Left hindlimb (tissue), 1 donor: ENCODE data around the gene HTR2C.
"Not testable (repeated sequence)": the region's sequence is repeated elsewhere in the genome, so short reads cannot be mapped to it uniquely, and the experiment has no call there.

ENCODE experiments used
- DNase-seq: peaks from one replicate; pipeline ENCODE4 v3.0.0-alpha.2; 2018

Gene HTR2C

GRCh38 chrX:114583646-114584374 is at the start of gene HTR2C:
Gene HTR2C, plus strand, starts transcription at chrX:114584086. Its CDS starts 142,851 bp downstream, at chrX:114726937.
- no peak for DNase-seq

DNA sequence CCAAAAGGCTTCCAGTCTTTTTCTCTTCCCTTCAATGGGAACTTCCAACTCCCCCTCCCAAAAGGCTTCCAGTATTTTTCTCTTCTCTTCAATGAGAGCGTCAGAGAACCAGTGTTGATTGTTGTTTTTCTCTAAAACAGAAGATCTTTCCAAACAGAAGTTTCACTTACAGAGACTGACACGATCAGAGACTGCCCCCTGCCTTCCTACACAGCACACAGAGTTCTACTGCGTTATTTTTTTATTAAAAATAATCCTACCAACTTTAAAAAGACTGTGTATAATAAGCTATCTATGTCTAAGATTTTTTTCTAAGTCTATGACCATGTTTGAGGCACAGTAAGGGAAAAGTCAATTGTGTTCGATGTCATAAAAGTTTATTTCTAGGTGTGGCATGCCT is 3.5 kb upstream of the HTR2C start:
- no peak for DNase-seq

DNA sequence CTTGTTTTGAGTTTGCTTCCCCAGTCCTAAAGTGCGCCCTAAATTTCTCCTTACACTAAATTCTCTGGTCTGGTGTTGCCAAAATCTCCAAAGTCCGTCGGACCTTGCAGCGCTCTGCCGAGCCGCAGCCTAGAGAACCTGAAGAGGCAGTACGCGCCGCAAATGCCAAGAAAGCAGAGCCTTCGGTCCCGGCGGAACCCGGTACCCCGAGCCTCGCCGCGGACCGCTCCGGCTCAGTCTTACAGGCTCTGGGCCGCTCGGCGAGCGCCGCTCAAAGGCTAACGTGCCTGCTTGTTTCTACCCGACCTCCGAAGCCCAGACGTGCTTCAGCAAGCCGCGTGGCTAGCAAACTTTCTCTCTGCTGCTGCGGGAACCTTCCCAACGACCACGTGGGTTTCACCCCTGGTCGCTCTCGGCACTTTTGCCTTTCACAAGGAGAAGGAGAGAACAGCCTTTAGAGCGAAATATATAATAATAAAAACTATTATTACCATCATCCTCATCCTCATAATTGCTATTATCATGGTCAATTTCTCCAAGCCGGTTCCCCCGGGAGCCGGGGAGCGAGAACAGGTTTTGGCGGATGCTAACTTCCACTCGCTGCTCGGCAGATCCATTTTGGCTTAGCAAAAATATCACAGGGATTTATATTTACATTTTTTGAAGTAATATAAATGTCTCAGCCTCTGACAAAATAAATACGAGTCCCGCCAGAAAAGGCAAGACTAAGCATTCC is 2.2 kb upstream of the HTR2C start:
- no peak for DNase-seq

DNA sequence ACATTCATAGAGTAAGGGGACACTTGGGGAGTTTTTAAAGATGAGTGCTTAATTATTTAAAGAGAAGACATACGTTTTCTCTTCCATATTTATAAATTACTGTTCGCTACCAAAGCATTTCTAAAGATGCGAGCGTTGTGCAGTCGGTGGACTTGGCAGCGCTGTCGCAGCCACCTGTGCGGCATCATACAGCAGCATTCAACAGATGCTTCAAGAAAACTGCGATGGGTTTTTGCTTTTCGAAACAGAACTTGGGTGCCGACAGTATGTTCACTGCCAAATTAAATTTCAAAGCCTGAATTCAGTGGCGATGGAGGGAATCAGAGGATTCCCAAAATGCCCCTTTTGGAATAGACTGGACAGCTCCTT is 1.6 kb upstream of the HTR2C start:
- DNase-seq: no peak

GRCh38 chrX:114582698-114583395 is 1.0 kb upstream of the HTR2C start:
- no peak for DNase-seq

DNA sequence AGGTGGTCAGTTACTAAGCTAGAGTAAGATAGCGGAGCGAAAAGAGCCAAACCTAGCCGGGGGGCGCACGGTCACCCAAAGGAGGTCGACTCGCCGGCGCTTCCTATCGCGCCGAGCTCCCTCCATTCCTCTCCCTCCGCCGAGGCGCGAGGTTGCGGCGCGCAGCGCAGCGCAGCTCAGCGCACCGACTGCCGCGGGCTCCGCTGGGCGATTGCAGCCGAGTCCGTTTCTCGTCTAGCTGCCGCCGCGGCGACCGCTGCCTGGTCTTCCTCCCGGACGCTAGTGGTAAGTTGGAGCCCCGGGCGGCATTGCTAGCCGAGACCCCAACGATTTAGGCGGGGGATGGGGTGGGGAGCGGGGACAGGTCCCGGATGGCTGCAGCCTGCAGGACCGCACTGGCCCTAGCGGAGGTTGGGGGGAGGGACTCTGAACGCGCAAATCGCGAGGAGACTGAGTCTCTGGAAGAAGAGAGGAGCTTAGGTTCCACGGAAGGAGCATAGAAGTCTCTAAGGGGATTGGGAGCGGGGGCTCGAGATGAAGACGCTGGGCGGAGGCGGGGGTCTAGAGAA is 573 bp downstream of the HTR2C start:
- DNase-seq: no peak

- no peak for DNase-seq
Measured at GRCh38 chrX:114584983-114585842, 1.3 kb downstream of the HTR2C start.

DNA sequence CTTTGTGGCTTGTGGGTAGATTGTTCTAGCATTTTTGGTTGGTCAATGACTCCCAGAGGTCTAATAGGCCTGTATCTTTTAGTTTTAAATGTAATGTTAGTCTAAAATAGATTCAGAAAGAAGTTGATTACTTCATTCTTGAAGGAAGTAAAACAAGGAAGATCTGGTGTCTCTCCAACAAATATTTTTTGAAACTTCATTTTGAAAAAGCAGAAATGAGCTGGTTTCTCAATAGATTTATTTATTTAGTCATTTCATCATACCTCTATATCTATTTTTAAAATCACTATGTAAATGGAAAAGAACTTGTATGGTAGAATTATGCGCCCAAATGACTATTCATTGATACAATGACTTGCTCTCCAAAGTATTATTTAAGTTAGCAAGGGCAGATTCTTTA is 7.2 kb downstream of the HTR2C start:
- DNase-seq: no peak

- DNase-seq: no peak
Measured at GRCh38 chrX:114599305-114599704, 15.4 kb downstream of the HTR2C start.

DNA sequence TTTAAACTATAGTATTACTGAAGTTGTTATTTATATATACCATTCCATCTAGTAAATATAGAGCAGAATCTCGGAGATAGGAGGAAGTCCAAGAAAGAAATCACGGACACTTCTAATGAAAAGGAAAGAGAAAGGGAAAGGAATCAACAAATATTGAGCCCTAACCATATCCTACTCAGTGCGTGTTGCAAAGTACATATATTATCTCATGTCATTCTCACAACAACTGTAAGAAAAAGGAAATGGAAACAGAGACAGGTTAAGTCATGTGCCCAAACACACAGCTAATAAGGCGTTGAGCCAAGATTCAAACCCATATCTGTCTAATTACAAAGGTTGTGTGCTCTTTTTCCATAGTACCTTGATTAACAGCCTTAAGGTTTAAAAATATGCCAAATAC is 16.0 kb downstream of the HTR2C start:
- no peak for DNase-seq

- DNase-seq: not testable (repeated sequence)
Measured at GRCh38 chrX:114606619-114607018, 22.7 kb downstream of the HTR2C start.

DNA sequence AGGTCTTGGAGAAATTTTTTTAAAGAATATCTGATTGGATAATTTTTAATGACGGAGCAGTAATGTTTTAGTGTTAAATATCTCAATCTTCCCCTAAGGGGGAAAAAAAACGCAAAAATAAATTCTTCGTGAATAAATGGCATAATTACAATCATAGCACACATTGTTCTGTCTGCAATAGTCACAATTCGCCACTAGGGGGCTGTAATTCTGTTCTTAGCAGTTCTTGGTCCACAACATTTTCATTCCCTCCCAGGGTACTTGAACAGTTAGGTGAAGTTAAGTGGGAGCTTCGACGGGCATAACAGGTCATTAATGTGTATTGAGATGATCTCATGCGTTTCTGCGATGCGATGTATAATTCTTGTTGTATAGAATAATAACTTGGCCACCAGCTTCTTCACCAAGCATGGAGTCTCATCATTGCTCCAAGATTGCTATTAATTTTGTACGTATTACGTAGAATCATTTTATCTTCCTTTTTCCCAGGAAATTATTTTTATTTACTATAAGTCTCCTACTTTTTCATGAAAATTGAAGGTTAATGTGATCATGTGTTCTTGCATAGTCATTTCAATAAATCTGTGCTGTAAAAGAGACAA is 27.2 kb downstream of the HTR2C start:
- DNase-seq: peak; percentile 17

DNA sequence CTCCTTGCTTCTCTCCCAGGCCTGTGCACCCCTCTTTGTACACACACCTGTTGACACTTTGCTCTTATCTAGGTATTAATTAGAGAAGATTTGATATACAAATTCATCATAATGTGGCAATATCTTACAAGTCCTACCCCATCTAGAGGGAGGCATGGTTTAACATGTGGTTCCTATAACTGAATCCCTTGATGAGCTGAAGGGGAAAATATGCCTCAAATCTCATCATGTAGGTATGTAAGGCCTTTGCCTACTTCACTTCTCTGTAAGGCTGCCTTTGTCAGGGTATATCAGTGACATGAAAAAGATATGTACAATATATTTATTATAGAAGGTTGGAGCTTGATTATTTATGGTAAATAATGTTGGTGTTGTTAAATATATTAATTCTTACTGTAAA is 31.9 kb downstream of the HTR2C start:
- DNase-seq: no peak

DNA sequence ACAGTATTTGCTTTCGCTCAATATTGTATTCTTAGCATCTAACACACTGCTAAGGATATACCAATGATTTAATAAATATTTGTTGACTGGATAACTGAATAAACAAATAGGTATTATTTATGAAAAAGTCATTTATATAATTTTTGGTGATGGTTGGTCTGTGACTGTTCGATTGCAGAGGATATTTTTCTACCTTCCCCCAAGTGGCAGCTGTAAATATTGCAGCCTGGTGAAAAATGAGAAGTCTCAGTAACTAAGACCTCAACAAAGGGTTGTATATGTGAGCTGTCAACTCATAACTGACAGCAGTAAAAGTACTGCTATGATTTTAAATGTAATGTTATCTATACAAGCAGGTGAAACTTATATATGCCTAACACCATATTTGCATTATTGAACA is 36.0 kb downstream of the HTR2C start:
- no peak for DNase-seq

DNA sequence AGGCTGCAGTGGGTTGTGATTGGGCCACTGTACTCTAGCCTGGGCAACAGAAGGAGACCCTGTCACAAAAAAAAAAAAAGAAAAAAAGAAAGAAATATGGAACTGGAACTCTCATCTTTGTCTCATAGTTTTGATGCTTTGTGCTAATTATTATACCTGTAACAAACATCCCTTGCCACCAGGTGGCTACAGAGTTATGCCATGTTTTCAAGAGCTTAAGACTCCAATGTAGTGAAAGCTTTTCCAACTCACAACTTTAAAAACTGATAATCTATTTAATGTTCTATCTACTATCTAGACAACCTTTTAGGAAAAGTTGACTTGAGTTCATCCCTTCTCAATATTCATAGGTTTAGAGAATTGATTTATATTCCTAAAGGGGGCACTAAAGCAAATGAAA is 42.4 kb downstream of the HTR2C start:
- no peak for DNase-seq

DNA sequence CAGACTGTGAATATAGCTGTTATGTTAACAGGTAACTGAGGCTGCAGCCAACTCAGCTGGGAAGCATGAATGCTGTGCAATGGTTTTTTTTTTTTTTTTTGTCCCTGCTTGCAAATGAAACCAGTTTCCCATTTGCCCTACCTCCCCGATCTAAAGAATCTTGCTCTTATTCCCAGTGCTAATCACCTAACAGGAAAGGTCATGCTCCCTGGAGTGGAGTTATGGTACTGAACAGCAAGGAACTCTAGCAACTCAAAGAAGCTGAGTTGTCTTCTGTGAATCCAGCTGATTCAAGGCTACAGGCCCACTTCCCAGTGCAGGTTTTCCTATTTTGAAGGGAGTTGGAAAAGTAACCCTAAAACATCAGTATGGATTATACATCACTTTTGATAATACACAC is 52.1 kb downstream of the HTR2C start:
- DNase-seq: no peak

GRCh38 chrX:114650351-114650750 is 66.5 kb downstream of the HTR2C start:
- no peak for DNase-seq

DNA sequence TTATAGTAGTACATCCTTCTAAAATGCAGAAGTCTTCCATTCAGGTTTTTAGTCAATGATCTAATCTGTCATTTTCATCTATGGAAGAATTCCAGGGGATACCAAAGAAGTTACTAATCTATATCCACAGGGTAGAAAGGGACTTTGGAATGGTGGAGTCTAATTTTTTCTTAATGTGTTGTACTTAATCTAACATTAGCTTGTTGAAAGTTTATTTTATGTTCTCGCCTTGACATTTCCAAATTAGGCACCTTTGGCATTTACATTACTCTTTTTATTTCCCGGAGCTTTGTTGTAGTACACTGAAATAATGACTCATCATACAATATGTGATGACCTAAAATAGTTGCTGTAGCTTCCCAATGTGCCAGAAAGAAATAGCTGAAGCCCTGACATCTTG is 91.5 kb downstream of the HTR2C start:
- DNase-seq: no peak

- DNase-seq: not testable (repeated sequence)
Measured at GRCh38 chrX:114700533-114700932, 116.6 kb downstream of the HTR2C start.

DNA sequence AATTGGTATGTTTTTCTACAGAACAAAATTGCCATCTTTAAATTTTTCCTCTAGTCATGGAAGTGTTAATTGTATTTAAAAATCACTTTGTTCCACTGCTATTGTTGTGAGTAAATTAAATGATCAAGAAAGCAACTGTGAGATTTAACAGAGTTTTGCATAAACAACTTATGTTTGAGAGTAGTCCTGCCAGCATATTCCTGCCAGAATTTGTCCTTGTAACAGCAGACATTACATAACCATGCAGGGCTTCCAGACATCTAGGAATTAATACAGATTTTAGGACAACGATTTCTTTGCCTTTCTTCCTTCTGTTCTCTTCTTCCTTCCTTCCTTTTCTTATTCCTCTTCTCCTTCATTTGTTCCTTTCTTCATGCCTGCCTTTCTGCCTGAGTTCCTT is 125.5 kb downstream of the HTR2C start:
- no peak for DNase-seq

- DNase-seq: no peak
Measured at GRCh38 chrX:114710571-114710970, 126.7 kb downstream of the HTR2C start.

- DNase-seq: no peak
Measured at GRCh38 chrX:114712466-114712865, 128.6 kb downstream of the HTR2C start.
